ENCODE measurements around the gene SH3PXD2B. TPM values are rescaled to one million over a fixed set of nuclear protein-coding genes. Genes with fewer than 3 reads are reported as not detected.
"Not testable (repeated sequence)": the region's sequence is repeated elsewhere in the genome, so short reads cannot be mapped to it uniquely, and the experiment has no call there.

SH3PXD2B gene
- total and polyA plus RNA-seq, 7 experiments from 2014 or later: 0.15 to 1.1 (median 0.28) TPM; not detected in 1

DNA sequence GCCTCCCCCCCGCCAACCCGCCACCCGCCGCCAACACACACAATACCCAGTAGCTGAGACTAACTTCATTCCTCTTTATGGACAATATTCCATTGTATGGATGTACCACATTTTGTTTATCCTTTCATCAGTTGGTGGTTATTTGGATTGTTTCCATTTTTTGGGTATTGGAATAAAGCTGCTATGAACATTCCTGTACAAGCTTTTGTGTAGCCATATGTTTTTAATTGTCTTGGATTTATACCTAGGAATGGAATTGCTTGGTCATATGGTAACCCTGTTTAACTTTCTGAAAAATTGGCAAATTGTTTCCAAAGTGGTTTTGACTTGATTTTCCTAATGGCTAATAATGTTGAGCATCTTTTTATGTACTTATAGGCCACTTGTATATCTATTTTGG is 165.9 kb downstream of the SH3PXD2B start:
- intact Hi-C loops (cut with micrococcal nuclease): loop anchor here (10.0 kb wide), 3 partner anchors 166 to 874 kb away; partner anchors contain the start of genes CREBRF (in 1 of the 2), FGF18 (in 1 of the 2) and SH3PXD2B (in 1 of the 2)
- Mint-ChIP-seq H3K27ac (no peak overlapping the region), H3K27me3 (peaks cover 0 to 23% (median 0%) of the 10 kb centered on the region in 5 donors), H3K36me3 (no peaks in the 10 kb centered on the region), H3K9me3 (no peaks in the 10 kb centered on the region), H3K4me1 (peaks cover 0 to 10% (median 9%) of the 10 kb centered on the region in 7 donors), H3K4me3 (no peak overlapping the region)
- Histone ChIP-seq H3K9me3 (ENCODE audit: control insufficient read depth in 2 of 3, low read length in 3 of 3) (no peaks in the 10 kb centered on the region), H3K4me1 (ENCODE audit: control insufficient read depth in 2 of 2, insufficient read depth in 2 of 2, low read length in 2 of 2) (no peaks in the 10 kb centered on the region), H3K36me3 (ENCODE audit: control insufficient read depth in 2 of 3, insufficient read depth in 3 of 3, low read length in 3 of 3) (no peaks in the 10 kb centered on the region), H3K4me3 (ENCODE audit: low read length) (no peak overlapping the region), H3K27ac (ENCODE audit: low read depth, low read length) (no peak overlapping the region), H3K27me3 (ENCODE audit: control insufficient read depth in 2 of 2, insufficient read depth in 2 of 2, low read length in 2 of 2) (no peaks in the 10 kb centered on the region)
- CTCF ChIA-PET: no interaction called here
- POLR2A ChIA-PET: interaction anchor here (1.1 kb wide), 1 partner anchor 100 kb away, joined by 3 read pairs; no protein-coding TSS in a partner anchor
- ATAC-seq (no peak), DNase-seq (no peak)

- H3K27me3 ChIP-seq (ENCODE audit: control insufficient read depth in 2 of 2, insufficient read depth in 2 of 2, low read length in 2 of 2); H3K4me1 ChIP-seq (ENCODE audit: control insufficient read depth in 2 of 2, insufficient read depth in 2 of 2, low read length in 2 of 2); ATAC-seq; H3K9me3 ChIP-seq (ENCODE audit: control insufficient read depth in 2 of 3, low read length in 3 of 3); H3K9me3 Mint-ChIP-seq; H3K36me3 ChIP-seq (ENCODE audit: control insufficient read depth in 2 of 3, insufficient read depth in 3 of 3, low read length in 3 of 3); H3K4me3 ChIP-seq (ENCODE audit: low read length); H3K36me3 Mint-ChIP-seq; H3K27ac ChIP-seq (ENCODE audit: low read depth, low read length); H3K4me3 Mint-ChIP-seq; POLR2A ChIA-PET; DNase-seq; H3K27ac Mint-ChIP-seq: not testable (repeated sequence)
- Mint-ChIP-seq H3K4me1 (peaks cover 3 to 17% (median 15%) of the 10 kb centered on the region in 7 donors), H3K27me3 (peaks cover 0 to 22% (median 0%) of the 10 kb centered on the region in 5 donors)
- CTCF ChIA-PET: interaction anchor here (0.7 kb wide), 1 partner anchor 869 kb away, joined by 3 read pairs; no protein-coding TSS in a partner anchor
- intact Hi-C loops (cut with micrococcal nuclease): loop anchor here (1.0 to 10.0 kb wide), 4 partner anchors 168 to 872 kb away; partner anchors contain the start of genes CREBRF (in 1 of the 2), FGF18 (in 1 of the 2) and SH3PXD2B (in 1 of the 2)
Observed at GRCh38 chr5:172287140-172287539, 167.2 kb downstream of the SH3PXD2B start.

DNA sequence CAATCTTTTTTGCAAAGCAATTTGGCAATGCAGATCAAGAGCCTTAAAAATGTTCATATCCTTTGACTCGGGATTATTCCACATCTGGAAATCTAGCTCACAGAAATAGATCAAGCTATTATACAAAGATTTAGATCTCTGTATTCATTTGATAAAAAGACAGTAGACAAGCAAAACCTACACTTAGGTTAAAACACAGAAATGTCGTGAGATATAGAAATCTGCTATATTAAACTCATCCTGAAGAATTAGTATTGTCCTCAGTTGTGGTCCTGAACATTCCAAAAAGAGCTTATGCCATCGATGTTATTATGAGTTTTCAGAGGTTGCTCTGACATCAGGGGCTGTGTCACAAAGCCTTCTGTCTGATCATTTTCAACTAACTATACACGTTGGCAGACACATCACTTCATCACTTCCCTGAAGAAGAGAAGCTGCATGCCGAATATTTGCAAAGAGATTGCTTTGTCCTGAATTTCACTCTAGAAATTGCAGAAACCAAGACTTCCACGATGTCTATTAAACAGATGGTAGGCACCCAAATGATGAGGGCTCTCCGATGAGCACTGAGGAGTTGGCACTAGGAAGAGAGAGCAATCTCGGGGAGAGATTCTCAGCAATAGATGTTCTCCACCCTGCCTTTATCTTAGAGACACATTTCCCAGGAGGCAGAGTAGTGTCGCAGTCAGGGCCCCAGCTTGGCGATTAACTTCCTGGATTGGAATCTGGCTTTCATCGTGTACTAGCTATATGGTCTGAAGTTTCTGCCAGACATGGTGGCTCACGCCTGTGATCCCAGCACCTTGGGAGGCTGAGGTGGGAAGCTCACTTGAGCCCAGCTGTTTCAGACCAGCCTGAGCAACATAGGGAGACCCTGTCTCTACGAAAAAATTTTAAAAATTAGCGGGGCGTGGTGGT is 168.8 kb downstream of the SH3PXD2B start:
- Mint-ChIP-seq H3K4me1 (peaks cover 10 to 34% (median 25%) of the 10 kb centered on the region in 7 donors), H3K9me3 (no peaks in the 10 kb centered on the region), H3K4me3 (peak overlapping the region; percentile 84 to 94 (median 88)), H3K36me3 (peaks cover 0 to 2% (median 0%) of the 10 kb centered on the region in 5 donors), H3K27ac (peak overlapping the region; percentile 9 to 88 (median 57)), H3K27me3 (peaks cover 0 to 24% (median 0%) of the 10 kb centered on the region in 5 donors)
- no peak overlapping the region for H3K4me3 ChIP-seq (ENCODE audit: low read length)
- H3K9me3 ChIP-seq (ENCODE audit: control insufficient read depth in 2 of 3, low read length in 3 of 3): no peaks in the 10 kb centered on the region
- no peaks in the 10 kb centered on the region for H3K36me3 ChIP-seq (ENCODE audit: control insufficient read depth in 2 of 3, insufficient read depth in 3 of 3, low read length in 3 of 3)
- ChIA-PET CTCF (interaction anchor here (1.0 to 1.3 kb wide), 4 partner anchors 8 to 179 kb away, joined by 3 to 5 read pairs (median 4); no protein-coding TSS in a partner anchor), POLR2A (interaction anchor here (0.7 kb wide), 1 partner anchor 411 kb away, joined by 3 read pairs; no protein-coding TSS in a partner anchor)
- no peaks in the 10 kb centered on the region for H3K27me3 ChIP-seq (ENCODE audit: control insufficient read depth in 2 of 2, insufficient read depth in 2 of 2, low read length in 2 of 2)
- peaks cover 11 to 13% of the 10 kb centered on the region in 2 donors for H3K4me1 ChIP-seq (ENCODE audit: control insufficient read depth in 2 of 2, insufficient read depth in 2 of 2, low read length in 2 of 2)
- H3K27ac ChIP-seq (ENCODE audit: low read depth, low read length): no peak overlapping the region
- DNase-seq (no peak), ATAC-seq (no peak)
- intact Hi-C loops (cut with micrococcal nuclease): loop anchor here (2.0 to 10.0 kb wide), 5 partner anchors 169 to 871 kb away; partner anchors contain the start of genes CREBRF (in 1 of the 2), FGF18 (in 1 of the 2) and SH3PXD2B (in 1 of the 2)

- Mint-ChIP-seq H3K9me3 (no peaks in the 10 kb centered on the region), H3K36me3 (peaks cover 0 to 2% (median 0%) of the 10 kb centered on the region in 5 donors), H3K4me1 (peaks cover 10 to 34% (median 26%) of the 10 kb centered on the region in 7 donors), H3K27me3 (peaks cover 0 to 24% (median 0%) of the 10 kb centered on the region in 5 donors), H3K27ac (peak overlapping the region in 8 of 9 donors; percentile 43 to 88 (median 64)), H3K4me3 (peak overlapping the region; percentile 84 to 94 (median 88))
- H3K4me1 ChIP-seq (ENCODE audit: control insufficient read depth in 2 of 2, insufficient read depth in 2 of 2, low read length in 2 of 2): peaks cover 11 to 13% of the 10 kb centered on the region in 2 donors
- ATAC-seq (no peak), DNase-seq (no peak)
- peak overlapping the region; percentile 71 for H3K4me3 ChIP-seq (ENCODE audit: low read length)
- ChIA-PET POLR2A (interaction anchor here (0.7 kb wide), 1 partner anchor 412 kb away, joined by 3 read pairs; no protein-coding TSS in a partner anchor), CTCF (interaction anchor here (1.0 to 1.1 kb wide), 2 partner anchors 9 to 10 kb away, joined by 3 to 4 read pairs; no protein-coding TSS in a partner anchor)
- H3K27me3 ChIP-seq (ENCODE audit: control insufficient read depth in 2 of 2, insufficient read depth in 2 of 2, low read length in 2 of 2): no peaks in the 10 kb centered on the region
- peak overlapping the region; percentile 46 for H3K27ac ChIP-seq (ENCODE audit: low read depth, low read length)
- intact Hi-C loops (cut with micrococcal nuclease): loop anchor here (1.0 to 10.0 kb wide), 12 partner anchors 9 to 897 kb away; partner anchors contain the start of genes NPM1 (in 2 of the 2), CREBRF (in 1 of the 2), FBXW11 (in 1 of the 2) and FGF18 (in 1 of the 2)
- H3K9me3 ChIP-seq (ENCODE audit: control insufficient read depth in 2 of 3, low read length in 3 of 3): no peaks in the 10 kb centered on the region
- no peaks in the 10 kb centered on the region for H3K36me3 ChIP-seq (ENCODE audit: control insufficient read depth in 2 of 3, insufficient read depth in 3 of 3, low read length in 3 of 3)
Observed at GRCh38 chr5:172284611-172284980, 169.7 kb downstream of the SH3PXD2B start.

DNA sequence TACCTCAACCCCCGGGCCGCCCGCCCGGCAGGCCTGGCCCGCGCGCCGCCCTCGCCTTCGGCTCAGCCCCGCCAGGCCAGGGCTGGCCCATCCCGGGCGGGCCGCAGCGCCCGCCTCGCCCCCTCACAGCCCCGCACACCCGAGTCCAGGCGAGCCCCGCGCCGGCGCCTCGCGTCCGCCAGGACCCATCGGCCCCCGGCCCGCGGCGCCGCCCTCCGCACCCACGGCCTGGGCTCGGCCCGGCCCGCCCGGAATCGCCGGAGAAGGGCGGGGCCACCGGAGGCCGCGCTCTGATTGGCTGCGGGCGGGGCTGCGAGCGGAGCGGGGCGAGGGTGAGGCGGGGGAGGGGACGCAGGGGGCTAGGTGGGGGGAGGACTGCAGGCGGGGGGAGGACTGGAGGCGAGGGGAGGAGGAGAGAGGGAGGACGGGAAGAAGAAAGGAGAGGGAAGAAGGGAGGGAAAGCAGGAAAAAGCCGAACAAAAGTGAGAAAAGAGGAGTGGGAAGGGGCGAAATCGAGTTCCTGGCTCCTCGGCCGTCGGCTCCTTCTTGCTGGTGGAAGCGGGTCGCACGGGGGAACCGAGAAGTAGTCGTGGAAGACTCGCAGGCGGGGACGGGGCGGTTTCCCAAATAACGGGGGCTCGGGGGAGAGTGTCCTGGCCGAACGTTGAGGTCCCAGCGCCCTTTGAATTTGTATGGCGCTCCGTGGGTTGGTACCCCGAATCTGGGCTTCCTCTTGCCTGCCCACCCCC is 170.3 kb downstream of the SH3PXD2B start:
- Mint-ChIP-seq H3K36me3 (peaks cover 0 to 2% (median 0%) of the 10 kb centered on the region in 5 donors), H3K27me3 (peaks cover 0 to 24% (median 0%) of the 10 kb centered on the region in 5 donors), H3K9me3 (no peaks in the 10 kb centered on the region), H3K4me3 (peak overlapping the region; percentile 84 to 94 (median 88)), H3K27ac (peak overlapping the region in 8 of 9 donors; percentile 43 to 88 (median 64)), H3K4me1 (peaks cover 10 to 34% (median 29%) of the 10 kb centered on the region in 7 donors)
- peak overlapping the region; percentile 71 for H3K4me3 ChIP-seq (ENCODE audit: low read length)
- peak; percentile 56 to 91 (median 69) for DNase-seq
- H3K27me3 ChIP-seq (ENCODE audit: control insufficient read depth in 2 of 2, insufficient read depth in 2 of 2, low read length in 2 of 2): no peaks in the 10 kb centered on the region
- intact Hi-C loops (cut with micrococcal nuclease): loop anchor here (1.0 to 10.0 kb wide), 16 partner anchors 9 to 897 kb away; partner anchors contain the start of genes NPM1 (in 2 of the 2), STK10 (in 2 of the 2), CREBRF (in 1 of the 2) and FBXW11 (in 1 of the 2)
- H3K4me1 ChIP-seq (ENCODE audit: control insufficient read depth in 2 of 2, insufficient read depth in 2 of 2, low read length in 2 of 2): peaks cover 11 to 13% of the 10 kb centered on the region in 2 donors
- peak; percentile 92 for ATAC-seq
- CTCF ChIA-PET: interaction anchor here (1.0 to 1.1 kb wide), 2 partner anchors 10 kb away, joined by 3 to 4 read pairs; no protein-coding TSS in a partner anchor
- H3K27ac ChIP-seq (ENCODE audit: low read depth, low read length): peak overlapping the region; percentile 61
- POLR2A ChIA-PET: no interaction called here
- no peaks in the 10 kb centered on the region for H3K9me3 ChIP-seq (ENCODE audit: control insufficient read depth in 2 of 3, low read length in 3 of 3)
- no peaks in the 10 kb centered on the region for H3K36me3 ChIP-seq (ENCODE audit: control insufficient read depth in 2 of 3, insufficient read depth in 3 of 3, low read length in 3 of 3)
